NCI-H1436 treated with DMSO at 0.1 percent for 48 hours (cell line): ENCODE data around the gene SRPRB.

Experiments used
- DNase-seq: peaks from one replicate; lab custom pipeline; 2025; lab: John Stamatoyannopoulos, UW

SRPRB gene

DNA sequence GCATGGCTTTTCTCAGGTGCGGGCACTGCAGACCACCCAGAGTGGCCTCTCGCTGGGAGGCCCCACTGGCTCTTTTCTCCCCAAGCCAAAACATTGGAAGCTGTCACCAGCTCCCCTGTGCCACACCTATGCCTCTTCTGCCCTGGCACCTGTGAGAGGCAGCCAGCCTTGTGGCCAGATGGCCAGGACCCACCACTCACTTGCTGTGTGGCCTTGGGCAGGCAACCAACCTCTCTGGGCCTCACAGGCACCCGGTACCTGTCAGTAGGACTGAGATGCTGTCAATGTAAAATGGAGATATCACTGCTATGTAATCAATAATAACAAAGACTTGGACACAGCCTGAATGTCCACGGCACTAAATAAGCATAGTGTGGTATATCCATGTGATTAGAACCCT, 36.5 kb downstream of the SRPRB start:
- no peak for DNase-seq

- DNase-seq, result no peak
Observed at GRCh38 chr3:133843634-133844033, 38.0 kb downstream of the SRPRB start.

- no peak for DNase-seq
Observed at GRCh38 chr3:133845127-133845526, 39.5 kb downstream of the SRPRB start.

- DNase-seq, result no peak
Observed at GRCh38 chr3:133849346-133849745, 43.7 kb downstream of the SRPRB start.

DNA sequence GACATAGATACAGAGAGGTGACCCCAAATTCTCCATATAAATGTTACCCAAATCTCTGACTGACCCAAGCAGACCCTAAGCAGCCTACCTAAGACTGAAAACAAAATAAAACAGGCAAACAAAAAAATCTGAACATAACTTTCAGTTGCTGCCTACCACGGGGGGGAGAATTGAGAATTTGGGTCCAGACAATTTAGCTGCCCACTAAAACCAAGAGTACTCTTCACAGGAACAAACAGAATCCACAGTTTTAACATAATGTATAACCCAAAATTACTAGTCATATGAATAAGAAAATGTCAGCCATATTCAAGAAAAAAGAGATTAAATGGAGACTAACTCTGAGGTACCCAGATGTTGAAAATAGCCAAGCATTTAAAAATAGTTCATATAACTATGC, 44.4 kb downstream of the SRPRB start:
- DNase-seq, result no peak

GRCh38 chr3:133851266-133851906, 45.8 kb downstream of the SRPRB start:
- no peak for DNase-seq

DNA sequence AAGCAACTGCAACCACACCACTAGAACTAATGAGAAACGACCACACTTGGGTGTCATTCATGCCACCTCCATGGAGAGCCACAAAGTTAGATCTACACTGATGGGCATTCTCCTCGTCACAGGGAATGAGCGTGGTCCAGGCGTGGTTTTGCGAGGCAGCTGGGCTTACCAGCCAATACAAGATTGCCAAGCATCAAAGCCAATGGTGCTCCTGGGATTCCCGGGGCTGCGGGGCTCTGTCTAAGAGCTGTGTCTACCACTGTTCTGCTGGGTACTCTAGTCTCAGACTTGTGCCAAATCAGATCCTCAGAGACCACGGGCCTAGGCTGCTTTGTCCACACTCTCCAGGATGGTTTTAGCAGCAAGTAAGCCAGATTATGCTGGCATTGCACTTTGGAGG, 46.3 kb downstream of the SRPRB start:
- no peak for DNase-seq

GRCh38 chr3:133853063-133853924, 47.7 kb downstream of the SRPRB start:
- no peak for DNase-seq

DNA sequence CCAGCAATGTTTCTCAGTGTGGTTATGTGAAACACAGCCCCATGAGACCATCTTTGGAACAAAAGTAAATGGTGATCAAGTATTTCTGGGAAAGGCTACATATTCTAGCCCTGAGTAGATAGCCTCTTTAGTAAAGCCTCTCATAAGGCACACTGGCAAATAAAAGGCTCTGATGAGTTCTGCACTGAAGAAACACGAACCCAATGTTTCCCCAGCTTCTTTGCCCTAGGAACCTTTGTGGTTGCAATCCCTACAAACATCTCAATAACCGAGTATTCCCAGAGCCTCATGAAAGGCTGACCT, 48.3 kb downstream of the SRPRB start:
- no peak for DNase-seq

- no peak for DNase-seq
Observed at GRCh38 chr3:133854264-133855001, 48.8 kb downstream of the SRPRB start.

GRCh38 chr3:133855002-133855370, 49.4 kb downstream of the SRPRB start:
- no peak for DNase-seq

GRCh38 chr3:133855772-133856171, 50.2 kb downstream of the SRPRB start:
- no peak for DNase-seq

DNA sequence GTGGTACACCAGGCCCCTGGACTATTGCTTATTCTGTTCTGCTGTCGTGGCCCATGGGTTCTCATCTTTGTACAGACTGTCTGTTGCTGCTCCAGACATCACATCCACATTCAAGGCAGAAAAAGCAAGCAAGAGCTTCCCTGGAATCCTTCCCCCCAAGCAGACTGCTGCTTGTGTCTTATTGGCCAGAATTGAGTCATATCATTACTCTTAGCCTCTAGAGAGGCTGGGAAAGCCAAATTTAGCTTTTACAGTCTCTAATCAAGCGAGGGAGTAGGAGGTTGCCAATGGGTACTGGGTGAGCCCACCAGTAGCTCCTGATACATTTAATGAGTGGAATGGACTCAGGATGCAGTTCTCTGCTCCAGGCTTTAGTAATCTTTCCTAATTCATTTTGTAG, 50.7 kb downstream of the SRPRB start:
- DNase-seq, result no peak

DNA sequence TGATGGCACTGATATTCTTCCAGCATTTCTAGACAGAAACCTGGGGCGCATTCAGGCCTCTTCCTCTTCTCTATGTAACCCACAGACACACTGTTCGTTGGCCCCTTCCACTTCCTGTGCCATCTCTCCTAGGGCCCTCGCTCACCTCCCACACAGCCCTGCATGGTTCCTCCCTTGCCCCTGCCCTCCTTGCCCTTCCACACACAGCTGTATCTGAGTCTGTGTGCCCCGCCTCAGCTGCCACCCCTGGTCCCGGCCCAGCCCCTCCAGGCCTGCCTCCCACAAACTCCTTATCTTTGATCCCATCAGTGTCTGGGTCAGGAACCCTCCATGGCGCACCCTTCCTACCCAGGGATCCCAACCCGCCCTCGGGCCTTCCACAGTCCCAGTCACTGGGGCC, 52.2 kb downstream of the SRPRB start:
- DNase-seq, result no peak

DNA sequence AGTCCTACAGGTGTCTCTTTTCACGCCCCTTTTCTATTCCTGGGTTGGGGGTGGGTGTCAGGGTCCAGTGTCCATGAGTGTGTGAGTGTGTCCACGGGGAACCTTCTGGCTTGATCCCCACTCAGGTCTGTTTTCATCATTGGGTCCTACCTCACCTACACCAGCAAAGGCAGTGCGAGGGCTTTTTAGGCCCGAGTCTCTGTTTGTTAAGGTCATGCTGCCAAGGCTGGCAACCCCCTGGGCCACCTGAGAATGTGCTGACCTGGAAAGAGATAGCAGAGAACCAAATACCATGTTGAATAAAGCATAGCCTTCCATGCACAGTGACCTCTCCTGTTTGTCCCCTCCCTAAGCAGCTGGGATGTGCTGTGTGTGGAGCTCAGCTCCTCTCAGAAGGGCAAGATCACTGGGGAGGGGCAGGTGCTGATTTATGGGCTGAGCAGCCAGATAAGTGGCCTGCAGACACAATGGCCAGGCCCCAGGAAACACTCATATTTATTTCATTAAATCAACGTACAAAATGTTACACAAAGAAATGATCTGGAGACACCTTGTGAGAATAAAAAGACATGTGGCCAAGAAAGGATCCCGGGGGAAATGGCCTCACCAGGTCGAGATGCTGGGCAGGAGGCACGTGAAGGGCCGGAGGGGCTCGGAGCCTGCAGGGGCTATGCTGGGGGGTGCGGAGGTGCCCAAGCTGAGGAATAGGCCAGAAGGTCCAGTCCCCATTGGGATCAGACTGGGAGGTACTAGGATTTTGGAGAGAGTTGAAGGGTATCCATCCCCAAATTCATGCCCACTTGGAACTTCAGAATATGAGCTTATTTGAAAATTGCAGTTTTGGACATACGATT, 54.0 kb downstream of the SRPRB start:
- DNase-seq, result no peak

- no peak for DNase-seq
Observed at GRCh38 chr3:133860519-133860918, 54.9 kb downstream of the SRPRB start.

DNA sequence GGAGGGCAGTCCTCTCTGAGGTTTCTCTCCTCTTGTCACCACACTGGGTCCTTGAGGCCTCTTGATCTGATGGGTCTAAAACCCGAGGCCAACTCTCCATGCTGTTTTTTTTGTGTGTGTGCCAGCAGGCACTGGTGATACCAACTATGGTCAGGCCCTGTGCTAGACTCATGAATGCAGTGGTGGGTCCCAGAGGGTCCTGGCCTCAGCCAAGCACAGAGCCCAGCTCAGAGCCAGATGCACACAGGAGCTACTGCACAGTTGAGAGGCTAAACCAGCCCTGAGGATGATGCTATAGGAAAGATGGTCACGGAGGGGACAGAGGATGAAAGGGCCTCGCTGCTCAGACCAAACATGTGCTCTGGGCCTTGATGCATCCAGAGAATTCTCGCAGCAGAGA, 56.5 kb downstream of the SRPRB start:
- DNase-seq, result no peak

- no peak for DNase-seq
Observed at GRCh38 chr3:133863911-133864310, 58.3 kb downstream of the SRPRB start.

DNA sequence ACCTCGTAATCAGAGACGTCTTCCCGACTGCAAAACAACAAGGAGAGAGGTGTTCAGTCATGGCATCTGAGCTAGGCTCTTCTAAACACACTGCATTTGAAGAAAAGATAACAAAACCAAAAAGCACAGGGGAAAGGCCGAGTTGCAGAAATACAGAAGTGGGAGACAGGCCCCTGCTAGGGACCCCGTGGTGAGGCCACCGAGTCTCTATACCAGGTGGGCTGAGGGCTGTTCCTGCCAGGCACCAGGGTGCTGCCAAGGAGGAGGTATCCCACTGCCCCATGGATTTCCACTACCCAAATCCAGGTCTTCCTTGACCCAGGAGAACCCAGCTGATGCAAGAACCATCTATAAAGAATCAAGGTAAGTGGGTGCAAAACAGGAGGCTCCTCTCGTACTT, 59.0 kb downstream of the SRPRB start:
- no peak for DNase-seq

- DNase-seq, result no peak
Observed at GRCh38 chr3:133865136-133865855, 59.7 kb downstream of the SRPRB start.

DNA sequence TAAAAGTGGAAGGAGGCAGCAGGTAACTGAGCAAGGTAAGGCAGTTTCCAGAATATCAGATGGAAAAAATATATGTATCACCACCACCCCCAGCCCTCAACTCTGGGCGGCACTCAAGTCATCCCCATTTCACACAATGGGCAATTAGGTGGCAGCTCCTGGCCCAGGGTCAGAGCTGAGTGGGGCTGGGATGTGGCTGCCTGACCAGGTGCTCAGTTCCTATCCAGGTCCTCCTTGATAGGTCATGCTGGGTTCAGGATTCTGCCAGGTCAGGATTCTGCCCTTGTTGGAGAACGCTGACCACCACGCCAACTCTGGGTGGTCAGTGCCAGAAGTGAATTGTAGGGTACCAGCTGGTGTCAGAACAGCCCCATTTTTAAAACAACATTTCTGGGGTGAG, 60.5 kb downstream of the SRPRB start:
- DNase-seq, result no peak

DNA sequence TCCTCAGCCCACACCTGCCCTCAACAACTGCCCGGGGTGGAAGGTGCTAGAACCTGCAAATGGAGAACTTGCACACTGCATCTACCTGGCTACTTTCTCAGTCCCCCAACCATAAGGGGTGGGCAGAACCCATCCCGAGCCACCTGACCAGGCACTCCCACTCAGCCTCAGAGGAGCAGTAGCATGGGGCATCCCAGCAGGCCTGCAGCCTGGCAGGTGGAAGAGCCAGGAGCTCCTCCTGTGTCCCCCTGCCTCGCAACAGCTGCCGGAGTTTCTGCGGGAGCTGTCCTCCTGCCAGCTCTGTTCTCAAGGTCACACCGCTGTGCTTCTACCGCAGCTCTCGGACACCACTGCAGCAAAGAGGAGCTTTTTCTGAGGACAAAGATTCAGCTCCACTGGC, 62.6 kb downstream of the SRPRB start:
- DNase-seq, result no peak
